Stimulated activated CD8-positive, alpha-beta memory T cell treated with anti-CD3 and anti-CD28 coated beads, Interleukin-4, amount 100 ng/mL, for 24 hours (primary cell): ENCODE results near the gene TAF1B.
"Not testable (repeated sequence)": the region's sequence is repeated elsewhere in the genome, so short reads cannot be mapped to it uniquely, and the experiment has no call there.

Source experiments
- DNase-seq: peaks from one replicate; pipeline ENCODE4 v3.0.0-alpha.2; 2020; ENCODE audit warnings: low read depth

TAF1B gene

DNA sequence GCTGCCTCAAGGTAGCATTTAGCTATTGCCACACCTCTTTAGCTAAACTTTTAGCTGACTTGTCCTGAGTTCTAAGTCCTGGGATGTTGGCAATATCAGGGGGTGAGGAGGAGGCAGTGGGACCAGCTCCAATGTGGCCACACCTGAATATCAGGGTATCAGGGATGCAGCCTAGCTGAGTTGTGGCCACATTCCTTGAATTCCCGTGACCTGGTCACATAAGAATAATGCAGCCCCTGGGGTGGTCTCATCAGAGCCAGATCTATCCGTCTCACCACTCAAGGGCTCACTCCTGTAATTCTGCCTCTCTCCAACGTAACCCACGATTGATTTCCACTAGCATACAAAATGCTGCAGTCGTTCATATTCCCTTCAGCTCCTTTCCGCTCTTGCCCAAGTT is 11.6 kb upstream of the TAF1B start:
- DNase-seq: no peak

DNA sequence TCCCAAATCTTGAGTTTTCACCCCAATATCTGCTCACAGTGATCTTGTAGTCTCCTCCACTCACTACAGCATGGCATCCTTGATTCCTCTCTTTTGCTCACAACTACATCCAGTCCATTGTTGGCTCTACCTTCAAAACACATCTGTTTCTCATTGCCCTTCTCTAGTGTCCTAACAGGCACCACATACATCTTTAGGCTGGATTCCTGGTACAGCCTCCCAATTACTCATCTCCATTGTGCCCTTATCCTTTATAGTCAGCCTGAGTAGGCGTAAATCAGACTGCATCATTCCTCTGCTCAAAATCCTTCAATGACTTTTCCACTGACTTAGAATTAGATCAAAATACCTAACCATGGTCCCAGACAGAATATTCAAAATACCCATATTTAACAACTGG is 10.7 kb upstream of the TAF1B start:
- no peak for DNase-seq

DNA sequence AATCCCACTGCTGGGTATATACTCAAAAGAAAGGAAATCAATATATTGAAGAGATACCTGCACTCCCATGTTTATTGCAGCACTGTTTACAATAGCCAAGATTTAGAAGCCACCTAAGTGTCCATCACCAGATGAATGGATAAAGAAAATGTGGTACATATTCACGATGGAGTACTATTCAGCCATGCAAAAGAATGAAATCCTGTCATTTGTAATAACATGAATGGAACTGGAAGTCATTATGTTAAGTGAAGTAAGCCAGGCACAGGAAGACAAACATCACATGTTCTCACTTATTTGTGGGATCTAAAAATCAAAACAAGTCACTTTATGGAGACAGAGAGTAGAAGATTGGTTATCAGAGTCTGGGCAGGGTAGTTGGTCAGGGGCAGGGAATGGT is 8.2 kb upstream of the TAF1B start:
- not testable (repeated sequence) for DNase-seq

DNA sequence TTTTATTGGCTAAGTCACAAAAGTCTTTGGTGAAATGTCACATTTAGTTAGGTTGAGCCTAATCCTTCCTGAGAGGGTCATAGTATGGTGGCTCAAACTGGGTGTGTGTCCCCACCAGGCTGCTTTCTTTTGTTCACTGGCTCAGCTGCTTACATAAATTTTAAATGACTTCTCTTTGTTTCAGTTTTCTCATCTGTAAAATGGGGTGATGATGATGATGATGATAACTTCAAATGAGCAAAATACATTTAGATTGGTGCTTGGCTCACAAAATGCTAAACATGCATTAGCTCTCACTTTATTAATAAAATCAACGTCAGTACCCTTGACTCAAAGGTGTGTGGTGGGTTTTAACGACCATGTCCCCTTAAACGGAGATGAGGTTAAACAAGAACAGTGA is 7.2 kb upstream of the TAF1B start:
- DNase-seq: no peak

DNA sequence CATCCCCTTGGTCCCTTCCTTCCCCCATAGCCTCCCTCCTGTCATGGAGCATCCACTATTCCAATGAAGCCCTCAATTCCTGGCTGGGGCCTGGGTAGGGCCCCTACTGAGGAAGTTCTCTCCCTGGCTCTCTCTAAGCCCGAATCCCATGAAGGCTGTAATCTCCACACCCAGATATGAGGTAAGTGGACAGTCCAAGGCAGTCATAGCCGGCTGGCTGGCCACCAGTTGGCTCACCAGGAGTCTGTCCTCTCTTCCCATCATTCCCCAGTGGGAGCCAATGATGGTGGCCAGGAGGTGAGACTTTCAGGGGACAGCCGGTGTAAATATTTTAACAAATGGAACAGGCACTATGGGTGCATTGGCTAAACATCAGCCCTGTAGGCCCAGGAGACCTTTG is 6.8 kb upstream of the TAF1B start:
- DNase-seq: no peak

DNA sequence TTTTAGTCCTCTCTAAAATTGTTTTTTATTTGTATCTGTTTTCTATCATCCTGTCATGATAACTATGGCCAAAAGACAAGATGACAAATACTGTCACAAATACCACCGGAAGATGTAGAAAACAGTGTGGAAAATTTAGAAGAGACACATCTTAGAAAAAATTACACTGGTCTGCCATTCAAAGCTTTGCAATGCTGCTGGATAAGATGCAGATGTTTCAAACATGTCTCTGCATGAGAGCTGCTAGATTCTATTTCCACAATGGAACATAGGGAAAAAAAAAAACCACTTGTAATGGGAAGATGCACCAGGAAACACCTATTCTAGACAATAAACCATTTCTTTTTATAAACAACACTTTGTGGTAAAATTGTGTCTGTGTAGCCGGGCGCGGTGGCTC is 5.8 kb upstream of the TAF1B start:
- DNase-seq: no peak

DNA sequence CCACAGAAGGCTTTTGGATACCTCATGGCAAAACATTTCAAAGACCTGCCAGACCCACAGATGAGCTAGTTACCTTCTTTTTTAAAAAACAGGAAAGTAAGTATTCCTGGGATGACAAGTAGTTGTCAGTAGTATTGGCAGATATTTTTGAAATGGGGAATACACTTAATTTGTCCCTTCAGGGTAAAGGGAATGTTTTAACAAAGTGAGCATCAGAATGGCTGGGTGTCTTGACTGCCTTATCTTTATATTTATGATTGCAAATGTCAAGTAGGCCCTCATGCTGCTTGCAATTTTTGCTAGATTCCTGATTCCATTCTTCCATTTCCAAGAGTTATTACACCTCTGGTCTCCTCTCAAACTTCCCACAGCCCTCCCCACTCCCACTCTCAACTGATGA is 4.9 kb upstream of the TAF1B start:
- DNase-seq: no peak

DNA sequence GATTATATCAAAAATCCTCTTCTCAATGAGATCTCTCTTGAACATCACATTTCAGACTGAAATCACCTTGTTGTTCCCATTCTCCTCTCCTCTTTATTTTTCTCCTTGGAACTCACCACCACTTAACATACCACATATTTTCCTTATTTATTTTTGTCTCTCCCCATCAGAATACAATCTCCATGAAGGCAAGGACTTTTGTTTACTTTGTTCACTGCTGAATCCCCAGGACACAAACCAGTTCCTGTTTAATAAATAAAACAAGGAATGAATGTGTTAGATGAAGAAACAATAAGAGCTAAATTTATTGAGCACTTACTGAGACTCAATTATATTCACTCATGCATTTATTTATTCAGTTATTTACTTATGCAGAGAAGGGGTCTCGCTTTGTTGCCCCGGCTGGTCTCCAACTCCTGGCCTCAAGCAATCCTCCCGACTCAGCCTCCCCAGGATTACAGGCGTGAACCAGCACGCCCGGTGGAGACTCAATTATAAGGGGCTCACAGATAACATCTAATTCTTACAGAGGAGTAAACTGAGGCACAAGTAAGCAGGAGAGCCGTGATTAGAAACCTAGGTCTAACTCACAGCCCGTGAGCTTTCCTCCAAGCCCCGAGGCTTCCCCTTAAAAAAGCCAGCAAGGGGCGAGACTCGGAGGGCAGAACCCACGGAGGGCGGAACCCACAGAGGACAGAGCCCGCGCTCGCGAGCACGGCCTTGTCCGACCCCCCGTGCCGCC is 616 bp upstream of the TAF1B start:
- no peak for DNase-seq

DNA sequence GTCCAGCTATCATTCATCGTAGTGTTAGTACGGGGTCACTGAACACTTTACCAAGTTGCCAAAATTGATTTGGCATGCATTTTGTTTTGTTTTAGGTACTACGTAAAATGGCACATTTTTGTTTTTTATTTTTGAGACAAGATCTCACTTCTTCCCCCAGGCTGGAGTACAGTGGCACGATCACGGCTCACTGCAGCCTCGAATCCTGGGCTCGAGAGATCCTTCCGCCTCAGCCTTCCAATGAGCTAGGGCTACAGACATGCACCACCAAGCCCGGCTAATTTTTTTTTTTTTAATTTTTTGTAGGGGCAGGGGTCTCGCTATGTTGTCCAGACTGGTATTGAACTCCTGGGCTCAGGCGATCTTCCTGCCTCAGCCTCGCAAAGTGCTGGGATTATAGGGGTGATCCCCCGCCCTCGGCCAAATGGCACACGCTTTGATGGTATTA is 786 bp downstream of the TAF1B start:
- no peak for DNase-seq

DNA sequence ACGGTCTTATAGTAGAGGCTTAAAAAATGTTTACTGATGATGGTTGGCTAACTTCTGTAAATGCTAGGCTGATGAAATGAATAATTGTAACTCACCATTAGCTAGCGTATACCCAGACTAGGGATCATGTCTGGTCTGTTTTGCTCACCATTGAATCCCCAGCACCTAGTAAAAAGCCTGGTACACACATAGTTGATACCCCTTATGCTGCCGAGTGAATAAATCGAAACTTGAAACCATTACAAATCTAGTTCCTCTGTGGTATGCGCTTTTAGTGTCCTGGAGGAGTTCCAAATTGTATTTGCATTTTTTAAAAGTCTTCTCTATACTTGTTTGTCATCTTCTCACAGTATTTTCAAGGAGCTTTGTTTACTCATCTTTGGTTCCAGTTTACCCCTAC is 1.3 kb downstream of the TAF1B start:
- DNase-seq: no peak

DNA sequence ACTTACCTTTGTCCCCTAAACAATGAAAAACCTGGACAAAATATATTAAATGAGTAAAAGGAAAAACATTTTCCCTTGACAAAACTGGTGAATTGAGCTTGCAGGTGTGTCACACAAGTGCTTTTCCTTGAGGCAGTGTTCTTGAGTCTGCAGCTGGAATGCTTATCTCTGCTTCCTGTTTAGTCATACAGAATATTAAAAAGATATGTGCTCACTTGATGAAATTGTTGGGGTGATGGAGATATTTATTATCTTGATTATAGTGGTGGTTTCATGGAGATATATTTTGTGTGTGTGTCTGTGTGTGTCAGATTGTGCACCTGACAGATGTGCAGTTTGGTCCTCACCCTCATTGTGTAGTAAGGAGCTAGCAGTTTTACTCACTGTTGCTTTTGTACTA is 3.3 kb downstream of the TAF1B start:
- no peak for DNase-seq

DNA sequence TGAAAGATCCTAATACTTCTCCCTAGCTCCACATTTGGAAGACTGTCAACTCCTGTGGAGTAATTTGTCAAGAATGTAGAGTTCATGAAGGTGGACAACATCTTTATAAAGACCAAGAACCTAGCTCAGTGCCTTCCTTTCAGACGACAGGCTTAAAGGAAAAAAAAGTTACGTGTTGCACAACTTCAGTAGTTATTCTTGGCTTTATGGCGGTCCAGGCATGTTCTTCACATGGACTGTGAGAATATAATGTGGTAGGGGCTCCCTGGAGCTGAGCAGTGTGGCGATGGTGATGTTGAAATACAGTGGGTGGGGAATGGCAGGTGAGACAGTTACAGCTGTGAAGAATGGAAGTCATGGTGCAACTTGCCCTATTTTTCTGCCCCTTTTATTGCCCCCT is 3.9 kb downstream of the TAF1B start:
- no peak for DNase-seq

DNA sequence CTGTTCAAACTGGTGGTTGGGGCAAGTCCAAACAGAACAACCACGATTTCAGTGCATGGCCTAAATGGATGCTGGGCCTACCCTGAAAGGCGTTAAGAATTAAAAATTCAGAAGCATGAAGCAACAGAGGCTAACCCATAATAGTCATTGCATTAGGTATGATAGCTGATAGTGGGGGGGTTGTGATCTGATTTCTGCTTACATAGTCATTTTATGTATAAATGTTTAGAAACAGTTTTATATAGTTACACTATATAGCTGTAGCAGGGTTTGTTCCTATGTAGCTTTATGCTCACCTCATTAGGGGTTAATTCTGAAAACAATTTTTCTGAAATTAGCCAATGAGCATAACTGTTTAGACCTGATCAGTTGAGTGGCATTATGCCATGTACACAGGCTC is 9.6 kb downstream of the TAF1B start:
- DNase-seq: no peak

DNA sequence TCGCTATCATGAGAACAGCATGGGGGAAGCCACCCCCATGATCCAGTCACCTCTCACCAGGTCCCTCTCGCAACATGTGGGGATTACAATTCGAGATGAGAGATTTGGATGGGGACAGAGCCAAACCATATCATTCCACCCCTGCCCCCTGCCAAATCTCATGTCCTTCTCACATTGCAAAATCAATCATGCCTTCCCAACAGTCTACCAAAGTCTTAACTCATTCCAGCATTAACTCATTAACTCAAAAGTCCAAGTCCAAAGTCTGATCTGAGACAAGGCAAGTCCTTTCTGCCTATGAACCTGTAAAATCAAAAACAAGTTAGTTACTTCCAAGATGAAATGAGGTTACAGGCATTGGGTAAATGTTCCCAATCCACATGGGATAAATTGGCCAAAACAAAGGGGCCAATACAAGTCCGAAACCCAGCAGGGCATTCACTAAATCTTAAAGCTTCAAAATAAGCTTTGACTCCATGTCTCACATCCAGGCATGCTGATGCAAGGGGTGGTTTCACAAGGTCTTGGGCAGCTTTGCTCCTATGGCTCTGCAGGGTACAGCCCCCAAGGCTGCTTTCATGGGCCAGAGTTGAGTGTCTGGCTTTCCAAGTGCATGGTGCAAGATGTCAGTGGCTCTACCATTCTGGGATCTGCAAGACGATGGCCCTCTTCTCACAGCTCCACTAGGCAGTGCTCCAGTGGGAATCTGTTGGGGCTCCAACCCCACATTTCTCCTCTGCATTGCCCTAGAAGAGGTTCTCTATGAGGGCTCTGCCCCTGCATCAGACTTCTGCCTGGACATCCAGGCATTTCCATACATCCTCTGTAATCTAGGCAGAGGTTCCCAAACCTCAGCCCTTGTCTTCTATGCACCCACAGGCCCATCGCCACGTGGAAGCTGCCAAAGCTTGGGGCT is 14.8 kb downstream of the TAF1B start:
- DNase-seq: no peak

DNA sequence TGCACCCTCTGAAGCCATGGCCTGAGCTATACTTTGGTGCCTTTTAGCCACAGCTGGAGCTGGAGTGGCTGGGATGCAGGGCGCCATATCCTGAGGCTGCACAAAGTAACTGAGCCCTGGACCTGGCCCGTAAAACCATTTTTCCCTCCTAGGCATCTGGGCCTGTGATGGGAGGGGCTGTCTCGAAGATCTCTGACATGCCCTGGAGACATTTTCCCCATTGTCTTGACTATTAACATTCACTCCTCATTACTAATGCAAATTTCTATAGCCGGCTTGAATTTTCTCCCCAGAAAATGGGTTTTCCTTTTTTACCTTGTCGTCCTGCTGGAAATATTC is 15.4 kb downstream of the TAF1B start:
- DNase-seq: no peak

DNA sequence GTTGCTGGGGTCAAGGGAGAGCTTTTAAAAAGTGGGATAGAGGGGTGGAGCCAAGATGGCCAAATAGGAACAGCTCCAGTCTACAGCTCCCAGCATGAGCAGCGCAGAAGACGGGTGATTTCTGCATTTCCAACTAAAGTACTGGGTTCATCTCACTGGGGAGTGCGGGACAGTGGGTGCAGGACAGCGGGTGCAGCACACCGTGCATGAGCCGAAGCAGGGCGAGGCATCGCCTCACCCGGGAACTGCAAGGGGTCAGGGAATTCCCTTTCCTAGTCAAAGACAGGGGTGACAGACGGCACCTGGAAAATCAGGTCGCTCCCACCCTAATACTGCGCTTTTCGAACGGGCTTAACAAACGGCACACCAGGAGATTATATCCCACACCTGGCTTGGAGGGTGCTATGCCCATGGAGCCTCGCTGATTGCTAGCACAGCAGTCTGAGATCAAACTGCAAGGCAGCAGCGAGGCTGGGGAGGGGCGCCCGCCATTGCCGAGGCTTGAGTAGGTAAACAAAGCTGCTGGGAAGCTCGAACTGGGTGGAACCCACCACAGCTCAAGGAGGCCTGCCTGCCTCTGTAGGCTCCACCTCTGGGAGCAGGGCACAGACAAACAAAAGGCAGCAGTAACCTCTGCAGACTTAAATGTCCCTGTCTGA is 17.8 kb downstream of the TAF1B start:
- not testable (repeated sequence) for DNase-seq

DNA sequence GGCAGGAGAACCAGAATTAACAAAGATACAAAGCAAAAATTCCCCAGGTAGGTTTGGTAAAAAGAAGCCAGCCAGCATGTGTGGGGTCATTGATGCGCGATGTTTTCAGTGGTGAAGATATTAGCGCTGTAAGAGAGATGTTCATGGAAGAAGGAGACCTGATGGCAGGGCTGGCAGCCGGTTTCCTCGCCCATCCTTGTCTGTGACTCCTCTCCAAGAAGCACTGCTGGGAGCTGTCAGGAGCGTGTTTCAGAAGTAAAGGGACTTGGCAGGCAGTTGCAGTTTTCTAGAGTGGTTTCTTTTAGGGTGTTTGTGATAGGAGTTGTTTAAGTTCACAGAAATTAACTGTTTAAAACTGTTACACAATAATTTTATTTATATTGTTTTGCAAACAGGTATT is 24.6 kb downstream of the TAF1B start:
- no peak for DNase-seq

DNA sequence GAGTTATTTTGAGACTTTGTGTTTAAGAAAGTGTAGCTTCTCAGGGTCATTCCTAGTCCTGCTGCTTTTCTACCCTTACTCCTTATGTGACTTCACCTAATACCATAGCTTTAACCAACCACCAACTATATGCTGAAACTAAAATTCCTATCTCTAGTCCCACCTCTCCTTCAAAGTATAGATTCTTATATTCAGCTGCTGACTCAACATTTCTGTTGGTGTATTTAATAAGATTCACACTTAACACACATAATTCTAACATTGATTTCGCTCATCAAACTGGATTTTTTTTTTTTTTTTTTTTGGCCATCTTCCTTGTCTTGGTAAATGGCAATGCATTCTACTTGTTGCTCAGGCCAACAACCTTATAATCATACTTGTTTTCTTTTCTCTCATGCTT is 30.1 kb downstream of the TAF1B start:
- DNase-seq: no peak

DNA sequence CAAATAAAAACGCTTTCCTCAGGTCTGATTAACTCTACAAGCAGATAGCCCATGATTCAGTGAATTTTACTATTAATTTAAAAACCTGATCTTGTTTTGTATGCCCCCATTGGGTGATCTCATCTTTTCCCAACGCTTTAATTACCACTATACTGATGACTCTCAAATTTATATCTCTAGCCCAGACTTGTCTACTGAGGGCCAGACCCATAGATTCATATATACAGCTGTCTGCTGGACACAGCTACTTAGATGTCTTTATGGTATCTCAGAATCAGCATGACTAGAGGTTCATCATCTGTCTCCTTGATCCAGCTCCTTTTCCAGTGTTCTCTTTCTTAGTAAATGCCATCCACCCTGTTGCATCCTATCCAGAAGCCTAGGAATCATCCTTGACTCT is 33.8 kb downstream of the TAF1B start:
- no peak for DNase-seq

DNA sequence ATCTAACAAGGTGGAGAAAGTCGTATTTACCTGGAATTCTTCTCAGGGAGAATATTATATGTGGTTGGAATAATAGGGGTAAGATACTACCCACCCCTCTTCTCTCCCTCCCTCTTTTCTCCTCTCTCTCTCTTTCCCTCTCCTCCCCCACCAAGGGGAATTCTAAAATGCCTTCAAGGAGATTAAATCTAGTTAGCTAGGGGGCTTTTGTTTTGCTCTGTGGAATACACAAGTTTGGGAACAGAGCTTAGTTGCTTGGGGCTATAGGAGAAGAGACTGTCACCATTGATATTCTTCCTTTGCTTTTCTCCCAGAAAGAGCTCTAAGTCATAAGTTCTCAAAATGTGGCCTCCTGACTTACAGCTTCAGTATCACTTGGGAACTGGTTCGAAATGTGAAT is 34.5 kb downstream of the TAF1B start:
- DNase-seq: no peak

DNA sequence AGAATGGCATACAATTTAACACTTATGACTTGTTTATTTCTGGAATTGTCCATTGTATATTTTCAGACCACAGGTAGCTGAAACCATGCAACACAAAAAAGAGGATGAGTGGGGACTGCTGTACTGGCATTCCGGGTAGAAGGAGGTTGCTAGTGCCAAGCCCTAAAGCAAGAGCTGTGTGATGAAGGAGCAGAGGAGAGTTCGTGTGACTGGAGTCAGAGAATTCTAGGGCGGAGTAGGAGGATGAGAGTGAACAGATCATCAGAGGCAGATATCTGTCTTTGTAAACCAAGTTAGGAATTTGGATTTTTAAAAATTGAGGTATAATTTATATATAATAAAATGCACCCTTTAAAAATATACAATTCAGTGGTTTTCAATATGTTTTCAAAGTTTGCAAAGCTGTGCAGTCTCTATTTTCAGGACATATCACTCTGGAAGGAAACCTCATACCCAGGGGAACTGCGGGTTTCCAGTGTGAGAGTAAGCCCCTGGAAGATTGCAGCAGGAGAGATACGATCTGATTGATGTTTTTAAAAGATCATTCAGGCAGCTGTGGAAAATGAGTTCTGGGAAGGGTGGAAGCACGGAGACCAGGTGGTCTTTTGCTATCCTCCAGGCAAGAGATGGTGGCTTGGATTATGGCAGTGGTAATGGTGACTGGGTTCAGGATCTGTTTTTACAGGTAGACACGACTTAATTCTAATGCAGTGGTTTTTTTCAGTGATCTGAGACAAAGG is 36.4 kb downstream of the TAF1B start:
- DNase-seq: no peak

DNA sequence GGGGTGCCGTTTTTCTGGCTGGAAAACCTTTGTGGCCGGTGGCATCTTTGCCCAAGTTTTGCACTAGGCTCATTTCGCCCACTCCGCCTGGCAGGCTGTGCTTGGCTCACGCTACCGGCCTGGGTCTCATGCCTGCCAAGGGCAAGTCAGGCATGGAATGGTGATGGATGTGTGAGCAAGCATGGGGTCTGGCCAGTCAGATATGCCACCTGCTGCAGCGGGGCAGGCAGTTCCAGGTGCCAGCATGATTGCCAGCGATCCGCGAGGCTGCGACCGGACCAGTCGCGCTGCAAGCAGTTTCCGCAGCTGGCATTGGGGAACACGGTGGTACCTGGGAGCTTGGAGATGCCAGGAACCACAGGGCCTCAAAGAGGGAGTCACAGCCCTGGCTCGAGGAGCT is 40.6 kb downstream of the TAF1B start:
- DNase-seq: no peak
